Stimulated activated CD8-positive, alpha-beta memory T cell treated with anti-CD3 and anti-CD28 coated beads, Interleukin-2, amount 100 ng/mL, for 1 hour (primary cell): ENCODE measurements around the gene GLRA1.
"Not testable (repeated sequence)": the region's sequence is repeated elsewhere in the genome, so short reads cannot be mapped to it uniquely, and the experiment has no call there.

ENCODE experiments used
- DNase-seq, 2 donors: peaks; one replicate each; pipeline ENCODE4 v3.0.0-alpha.2; 2020; ENCODE audit warnings: low read depth in 2 of 2

The GLRA1 gene

GRCh38 chr5:151885138-151885908 is 39.3 kb downstream of the GLRA1 start:
- no peak for DNase-seq

DNA sequence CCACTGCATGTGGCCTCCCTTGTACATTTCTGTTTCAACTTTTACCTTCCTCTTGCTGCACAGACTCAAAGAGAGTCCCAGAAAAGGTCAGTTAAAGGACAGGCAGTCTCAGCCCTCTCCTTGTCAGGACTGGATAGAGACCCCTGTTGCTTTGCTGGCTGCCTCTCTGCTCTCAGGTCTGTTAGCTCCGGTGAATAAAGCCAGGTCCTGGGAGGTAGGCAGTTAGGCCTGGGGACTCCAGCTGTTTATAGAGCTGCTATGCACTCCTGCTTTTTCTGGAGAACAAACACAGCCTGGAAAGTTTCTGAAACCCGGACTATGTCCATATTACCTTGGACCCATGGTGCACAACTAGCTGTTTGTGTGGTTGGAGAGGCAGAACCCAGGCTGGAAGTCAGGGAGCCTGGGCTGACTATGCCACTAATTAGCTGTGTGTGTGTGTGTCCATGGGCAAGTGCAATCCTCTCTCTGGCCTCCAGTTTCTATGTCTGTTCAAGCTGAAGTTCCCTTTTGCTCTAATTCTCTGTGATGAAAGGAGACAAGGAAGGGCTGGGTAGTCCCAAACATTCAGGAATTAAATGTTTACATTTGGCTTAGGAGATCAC is 42.9 kb downstream of the GLRA1 start:
- no peak for DNase-seq

DNA sequence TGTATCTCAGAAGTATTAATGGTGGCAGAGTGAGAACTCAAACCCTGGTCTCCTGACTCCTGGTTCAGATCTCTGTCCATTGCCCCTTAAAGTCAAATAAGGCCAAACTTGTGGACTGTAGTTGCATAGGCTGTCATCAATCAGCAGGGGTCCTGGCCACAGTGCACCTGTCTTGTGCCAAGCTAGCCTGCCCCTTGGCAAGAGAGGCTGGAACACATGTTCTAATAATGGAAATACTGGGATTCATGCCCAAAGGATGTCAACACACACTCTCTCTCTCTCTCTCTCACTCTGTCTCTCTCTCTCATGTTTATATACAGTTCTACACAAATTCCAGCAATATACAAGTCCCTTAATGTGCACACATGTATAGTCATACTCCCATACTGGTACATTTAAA is 44.3 kb downstream of the GLRA1 start:
- DNase-seq, result no peak

GRCh38 chr5:151873701-151874100 is 51.0 kb downstream of the GLRA1 start:
- no peak for DNase-seq

GRCh38 chr5:151872701-151873100 is 52.0 kb downstream of the GLRA1 start:
- no peak for DNase-seq

DNA sequence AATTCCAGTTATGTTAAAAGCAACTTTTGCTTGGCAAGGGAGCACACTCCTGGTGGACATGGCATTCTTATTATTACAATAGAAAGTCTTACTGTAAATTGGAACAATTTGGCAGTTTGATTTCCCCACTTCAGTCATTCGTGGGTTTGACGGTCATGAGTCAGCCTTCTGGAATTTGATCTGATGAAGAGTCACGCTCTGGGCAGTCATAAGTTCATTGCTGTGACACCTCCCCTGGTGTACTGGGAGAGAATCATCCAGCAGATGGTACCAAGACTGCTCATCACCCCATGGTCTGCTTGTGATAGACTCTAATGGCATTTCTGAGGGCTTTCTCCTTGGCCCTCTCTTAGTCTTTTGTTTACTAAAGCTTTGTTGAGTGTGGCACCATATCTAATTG is 53.8 kb downstream of the GLRA1 start:
- DNase-seq, result no peak

DNA sequence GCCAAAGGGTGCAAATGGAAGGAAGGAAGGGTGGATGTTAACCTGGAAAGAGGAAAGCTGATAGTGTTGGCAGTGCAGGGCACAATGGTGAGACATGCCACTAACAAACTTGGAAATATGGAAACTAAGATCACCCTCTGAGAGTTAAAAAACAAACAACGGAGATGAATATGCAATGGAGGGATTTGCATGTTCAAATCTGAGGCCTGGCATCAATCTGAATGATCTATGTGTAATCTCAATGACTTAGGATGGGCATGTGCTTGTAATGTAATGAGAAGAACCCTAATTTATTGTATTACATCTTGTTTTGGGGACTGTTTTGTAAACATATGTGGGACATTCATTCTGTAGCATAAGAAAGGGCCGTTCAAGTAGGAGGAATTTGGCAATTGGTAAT is 54.4 kb downstream of the GLRA1 start:
- DNase-seq, result no peak

DNA sequence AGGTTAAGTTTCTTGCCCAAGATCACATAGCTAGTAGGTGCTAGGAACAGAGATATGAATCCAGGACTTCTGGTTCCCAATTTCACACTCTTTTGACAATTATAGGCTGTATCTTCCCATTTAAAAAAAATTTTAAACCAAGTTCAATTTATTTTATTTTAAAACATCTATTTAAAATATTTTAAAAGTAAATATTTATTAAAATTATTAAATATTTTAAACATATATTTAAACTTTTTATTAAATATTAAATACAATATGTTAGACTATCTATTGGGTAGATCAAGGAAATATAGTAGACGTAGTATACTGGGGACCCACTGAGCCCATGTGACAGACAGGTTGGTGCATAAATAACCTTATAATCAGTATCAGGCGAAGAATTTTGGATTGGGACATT is 54.8 kb downstream of the GLRA1 start:
- no peak for DNase-seq

DNA sequence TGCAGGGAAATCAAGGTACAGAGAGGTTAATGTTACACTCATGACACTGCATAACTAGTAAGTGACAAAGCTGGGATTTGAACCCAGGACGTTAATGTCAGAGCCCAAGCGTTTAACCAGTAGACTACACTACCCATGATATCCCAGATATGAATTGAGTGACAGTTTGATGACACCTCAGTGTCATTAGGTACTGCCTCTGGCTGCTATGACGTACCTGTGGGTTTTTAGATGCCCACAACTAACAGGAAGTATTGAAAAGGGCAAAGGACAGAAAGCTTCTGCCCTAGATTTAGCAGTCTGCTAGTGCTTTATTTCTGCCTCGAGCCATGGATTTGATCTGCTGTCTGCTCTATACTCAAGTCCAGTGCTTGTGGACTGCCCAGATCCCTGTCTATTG is 56.2 kb downstream of the GLRA1 start:
- no peak for DNase-seq

DNA sequence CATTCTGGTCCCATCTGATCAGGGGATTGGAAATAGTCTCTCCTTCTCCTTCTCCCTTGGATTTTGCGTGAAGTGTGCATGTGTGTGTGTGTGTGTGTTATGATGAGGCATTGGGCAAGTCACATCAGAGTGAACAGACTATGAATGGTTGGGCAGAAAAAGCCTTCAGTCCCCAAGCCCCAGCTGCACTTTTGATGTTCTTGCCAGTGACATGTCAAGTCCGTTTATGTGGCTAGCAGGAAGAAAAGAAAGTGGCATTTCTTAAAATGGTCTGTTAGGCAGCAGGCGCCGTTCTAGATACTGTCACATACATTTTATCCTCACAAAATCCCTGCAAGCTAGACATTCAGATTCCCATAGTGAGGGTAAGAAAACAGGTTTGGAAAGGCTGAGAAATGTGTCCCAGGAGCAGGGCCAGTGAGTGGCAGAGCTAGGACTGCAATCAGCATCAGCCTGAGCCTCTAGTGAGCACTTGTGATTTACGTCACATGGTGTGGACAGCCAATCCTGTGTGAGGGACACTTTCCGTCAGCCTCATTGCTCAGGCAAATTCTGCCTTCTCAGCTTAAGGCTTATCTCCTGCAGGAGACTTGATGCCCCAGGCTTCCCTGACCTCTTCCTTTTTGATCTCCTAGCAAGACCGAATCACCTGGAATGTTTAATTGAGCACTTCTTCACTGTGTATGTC is 60.4 kb downstream of the GLRA1 start:
- no peak for DNase-seq

- no peak for DNase-seq
Observed at GRCh38 chr5:151863566-151863965, 61.1 kb downstream of the GLRA1 start.

DNA sequence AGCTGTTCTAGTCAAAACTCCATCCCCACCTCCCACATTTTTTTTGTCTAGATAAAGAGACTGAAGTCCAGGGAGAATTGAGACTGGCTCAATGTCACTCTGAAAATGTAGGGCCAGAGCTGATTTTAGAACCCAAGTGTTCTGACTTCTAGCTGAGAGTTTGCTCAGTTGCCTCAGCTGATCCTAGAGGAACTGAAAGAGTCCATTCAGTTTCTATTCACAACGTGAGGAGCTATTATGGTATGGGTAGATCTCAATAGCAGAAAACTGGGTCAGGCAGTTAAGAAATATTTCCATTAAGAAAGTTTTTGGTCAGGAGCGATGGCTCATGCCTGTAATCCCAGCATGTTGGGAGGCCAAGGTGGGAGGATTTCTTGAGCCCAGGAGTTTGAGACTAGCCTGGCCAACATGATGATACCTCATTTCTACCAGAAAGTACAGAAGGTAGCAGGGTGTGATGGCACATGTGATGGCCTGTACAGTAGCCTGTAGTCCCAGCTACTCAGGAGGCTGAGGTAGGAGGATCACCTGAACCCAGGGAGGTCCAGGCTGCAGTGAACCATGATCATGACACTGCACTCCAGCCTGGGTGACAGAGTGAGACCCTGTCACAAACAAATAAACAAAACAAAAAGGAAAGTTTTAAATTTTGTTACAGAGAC is 61.7 kb downstream of the GLRA1 start:
- DNase-seq, result no peak

DNA sequence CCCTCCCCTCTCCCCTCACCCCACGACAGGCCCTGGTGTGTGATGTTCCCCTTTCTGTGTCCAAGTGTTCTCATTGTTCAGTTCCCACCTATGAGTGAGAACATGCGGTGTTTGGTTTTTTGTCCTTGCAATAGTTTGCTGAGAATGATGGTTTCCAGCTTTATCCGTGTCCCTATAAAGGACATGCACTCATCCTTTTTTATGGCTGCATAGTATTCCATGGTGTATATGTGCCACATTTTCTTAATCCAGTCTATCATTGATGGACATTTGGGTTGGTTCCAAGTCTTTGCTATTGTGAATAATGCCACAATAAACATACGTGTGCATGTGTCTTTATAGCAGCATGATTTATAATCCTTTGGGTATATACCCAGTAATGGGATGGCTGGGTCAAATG is 63.8 kb downstream of the GLRA1 start:
- not testable (repeated sequence) for DNase-seq

DNA sequence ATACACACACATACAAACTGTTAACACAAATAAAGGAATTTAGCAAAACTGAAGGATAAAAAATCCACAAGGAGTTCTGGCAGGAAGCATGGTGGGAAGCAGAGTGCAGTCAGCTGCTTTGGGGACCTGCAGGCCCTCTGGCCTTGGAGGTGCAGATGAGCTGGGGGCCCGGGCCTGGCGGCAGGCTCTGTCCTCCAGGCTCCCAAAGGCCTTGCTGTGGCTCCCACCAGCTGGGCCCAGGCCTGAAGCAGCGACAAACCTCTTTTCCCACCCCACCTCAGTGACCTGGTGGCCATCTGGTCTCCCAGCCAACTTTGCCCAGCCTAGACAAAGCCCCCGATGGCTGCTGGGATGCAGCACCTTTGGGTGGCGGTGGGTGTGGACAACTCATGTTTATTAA is 67.8 kb downstream of the GLRA1 start:
- no peak for DNase-seq

DNA sequence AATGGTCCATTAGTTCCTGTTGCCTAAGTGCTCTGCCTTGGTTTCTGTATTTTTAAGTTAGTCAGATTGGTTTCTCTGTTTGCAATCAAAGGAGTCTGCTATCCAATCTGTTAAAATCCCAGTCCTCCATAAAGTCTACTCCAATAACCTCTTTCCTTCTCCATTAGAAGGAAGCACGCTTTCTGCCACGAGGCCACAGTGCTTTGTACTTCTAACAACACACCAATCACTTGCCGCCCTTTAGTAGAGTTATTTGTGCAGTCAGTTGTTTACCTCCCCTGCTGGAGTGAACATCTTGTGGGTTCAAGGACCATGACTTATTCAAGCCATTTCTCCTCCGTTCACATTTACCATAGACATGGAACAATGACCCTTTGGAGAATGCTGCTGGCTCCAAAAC is 69.0 kb downstream of the GLRA1 start:
- DNase-seq, result no peak

DNA sequence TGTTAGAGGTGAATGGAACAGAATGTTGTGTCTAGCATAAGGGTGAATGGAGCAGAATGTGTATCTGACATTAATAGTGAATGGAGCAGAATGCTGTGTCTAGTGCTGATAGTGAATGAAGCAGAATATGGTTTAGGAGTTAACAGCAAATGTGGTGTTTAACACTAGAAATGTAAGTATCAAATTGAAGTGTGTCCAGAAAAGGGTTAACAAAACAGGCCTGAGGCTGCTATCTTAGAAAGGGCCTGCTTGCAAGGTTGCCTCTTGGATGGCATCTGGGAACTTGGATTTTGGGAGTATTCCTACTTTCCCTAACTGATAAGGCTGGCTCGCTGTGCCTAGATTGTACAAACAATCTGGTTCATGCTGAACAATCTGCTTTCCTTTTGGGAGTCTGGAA is 76.8 kb downstream of the GLRA1 start:
- no peak for DNase-seq

DNA sequence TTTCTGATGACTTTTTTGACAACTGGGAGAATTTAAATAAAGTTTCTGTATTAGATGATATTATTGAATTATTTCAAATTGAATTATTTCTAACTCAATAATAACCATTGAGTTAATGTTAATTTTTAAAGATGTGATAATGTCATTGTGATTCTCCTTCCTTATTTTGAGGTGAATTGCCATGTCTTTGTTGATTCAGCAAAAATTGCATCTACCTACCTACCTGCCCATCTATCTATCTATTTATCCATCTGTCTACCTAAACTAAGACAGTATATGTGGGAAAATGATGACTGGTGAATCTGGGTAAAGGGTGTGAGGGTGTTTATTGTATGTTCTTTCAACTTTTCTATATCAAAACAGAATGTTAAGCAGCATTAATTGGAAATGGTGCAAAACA is 77.9 kb downstream of the GLRA1 start:
- DNase-seq, result no peak

- DNase-seq, result not testable (repeated sequence)
Observed at GRCh38 chr5:151832843-151833242, 91.8 kb downstream of the GLRA1 start.

- DNase-seq, result no peak
Observed at GRCh38 chr5:151829370-151829769, 95.3 kb downstream of the GLRA1 start.

DNA sequence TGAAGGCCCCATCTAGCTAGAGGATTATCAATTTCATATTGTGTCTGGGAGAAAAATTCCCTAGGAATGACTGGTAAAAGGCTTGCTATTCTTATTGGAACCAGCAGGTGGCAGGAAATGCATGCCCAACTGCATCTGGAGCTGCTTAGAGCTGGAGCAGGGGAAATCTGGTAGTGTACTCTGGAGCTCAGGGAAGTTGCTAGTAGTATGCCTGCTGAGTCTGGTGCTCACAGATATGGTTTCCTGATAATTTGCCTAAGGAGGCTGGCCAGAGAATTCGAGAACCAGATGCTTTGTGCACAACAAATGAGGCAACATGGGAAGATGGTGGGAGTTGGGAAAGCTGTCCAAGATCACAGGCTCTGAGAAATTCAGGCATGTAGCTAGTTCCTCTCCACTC is 99.2 kb downstream of the GLRA1 start:
- DNase-seq, result peak in 1 of 2 donors; percentile 11

GRCh38 chr5:151822141-151822540 is 102.5 kb downstream of the GLRA1 start:
- DNase-seq, result no peak

DNA sequence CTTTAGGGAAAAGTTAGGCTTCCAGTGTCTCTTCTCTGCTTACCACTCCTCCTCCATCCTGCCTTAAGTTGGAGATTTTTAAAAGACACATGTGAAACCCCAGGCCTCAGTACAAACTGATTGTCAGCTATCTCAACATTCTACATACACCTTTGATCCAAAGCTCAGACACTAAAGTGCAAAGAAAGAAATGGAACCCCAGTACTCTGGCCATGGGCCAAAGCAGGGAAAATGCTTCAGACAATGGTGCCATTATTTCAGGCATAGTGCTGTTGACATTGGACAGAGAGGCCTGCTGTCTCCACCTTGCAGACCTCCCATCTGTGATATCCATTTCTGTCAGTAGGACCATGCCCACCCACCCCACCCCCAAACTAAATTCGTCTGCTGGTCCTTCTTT is 103.7 kb downstream of the GLRA1 start:
- DNase-seq, result no peak

DNA sequence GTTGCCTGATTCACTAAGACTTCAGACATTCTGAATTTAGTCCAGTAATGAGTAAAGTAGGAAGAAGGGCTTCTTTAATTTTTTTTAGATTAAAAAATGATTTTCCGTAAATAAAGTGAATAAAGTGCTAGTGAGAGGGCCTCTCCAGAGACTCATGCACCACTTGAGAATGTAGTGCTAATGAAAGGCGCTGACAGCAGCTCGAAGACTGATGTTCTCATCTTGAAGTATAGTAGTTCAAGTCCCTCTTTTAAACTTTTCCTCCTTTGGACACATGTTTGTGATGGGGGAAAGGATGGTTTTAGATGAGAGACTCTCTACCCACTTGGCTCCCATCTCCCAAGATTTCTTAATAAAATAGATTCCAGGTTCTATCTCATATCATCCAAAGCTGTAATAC is 104.4 kb downstream of the GLRA1 start:
- DNase-seq, result no peak
